MCF 10A (cell line): ENCODE results near the gene ADGRG4. TPM values are rescaled to one million over a fixed set of nuclear protein-coding genes. Genes with fewer than 3 reads are reported as not detected.

ENCODE experiments used
- BruUV-seq: library from RNA; stranded (reverse); fragments of 400-500 nt; replicated peaks from 2 replicates; lab custom pipeline; 2021; lab: Mats Ljungman, UMichigan
- CTCF ChIA-PET: fragments of 300-600 bp; sonication (Branson Sonifier 250); formaldehyde crosslinking; extraction: SDS; loops from one replicate; lab custom pipeline; 2021; ENCODE audit warnings: antibody characterized with exemption, inconsistent platforms; lab: Yijun Ruan, JAX
- POLR2A ChIA-PET: fragments of 300-600, 350-650 bp; sonication (Branson Sonifier 250); formaldehyde crosslinking; extraction: SDS; loops from one replicate; lab custom pipeline; 2020; ENCODE audit warnings: antibody characterized with exemption, inconsistent platforms; lab: Yijun Ruan, JAX
- DNase-seq: peaks from one replicate; pipeline ENCODE4 v3.0.0-alpha.2; 2018; ENCODE audit not compliant: unreplicated experiment
- H3K27ac Mint-ChIP-seq: one replicate; pipeline ENCODE4 v1.8.0; 2022; ENCODE audit warnings: mild to moderate bottlenecking, low read depth, mixed read lengths; ENCODE audit not compliant: unreplicated experiment
- H3K27me3 Mint-ChIP-seq: one replicate; pipeline ENCODE4 v1.8.0; 2022; ENCODE audit warnings: mixed read lengths; ENCODE audit not compliant: insufficient read depth, unreplicated experiment
- H3K36me3 Mint-ChIP-seq: one replicate; pipeline ENCODE4 v1.8.0; 2022; ENCODE audit warnings: mild to moderate bottlenecking, moderate library complexity, mixed read lengths; ENCODE audit not compliant: insufficient read depth, unreplicated experiment
- H3K4me1 Mint-ChIP-seq: one replicate; pipeline ENCODE4 v1.8.0; 2022; ENCODE audit warnings: mixed read lengths; ENCODE audit not compliant: insufficient read depth, unreplicated experiment
- H3K4me3 Mint-ChIP-seq: one replicate; pipeline ENCODE4 v1.8.0; 2022; ENCODE audit warnings: mild to moderate bottlenecking, moderate library complexity, mixed read lengths; ENCODE audit not compliant: unreplicated experiment
- H3K9me3 Mint-ChIP-seq: one replicate; pipeline ENCODE4 v1.8.0; 2022; ENCODE audit warnings: mixed read lengths; ENCODE audit not compliant: unreplicated experiment
- intact Hi-C: fragments of 100-400 bp; cut with micrococcal nuclease; formaldehyde crosslinking; loops from 2 replicates; pipeline ENCODE4 v1.14.1; 2022
- total RNA-seq: library from RNA; stranded (reverse); gene quantifications from 2 replicates; pipeline ENCODE4 v1.2.3, GENCODE V29; 2022
- TF ChIP-seq, protein P1 (sequence below): fragments of 200-600 bp; IDR thresholded peaks from one replicate; pipeline ENCODE4 v1.8.0; 2022; ENCODE audit warnings: antibody characterized with exemption, mild to moderate bottlenecking; ENCODE audit not compliant: unreplicated experiment

Gene ADGRG4
- total RNA-seq, 1 experiment from 2014 or later: not detected

GRCh38 chrX:136405126-136405525 is 104.4 kb downstream of the ADGRG4 start:
- Mint-ChIP-seq H3K9me3 (no peaks in the 10 kb centered on the region), H3K4me1 (no peaks in the 10 kb centered on the region), H3K4me3 (no peak overlapping the region), H3K27ac (no peak overlapping the region), H3K36me3 (no peaks in the 10 kb centered on the region), H3K27me3 (peaks cover 73% of the 10 kb centered on the region)
- CTCF ChIA-PET: no interaction called here
- intact Hi-C loops: no loop called here
- BruUV-seq: no TSS peak
- TF ChIP-seq, protein P1, sequence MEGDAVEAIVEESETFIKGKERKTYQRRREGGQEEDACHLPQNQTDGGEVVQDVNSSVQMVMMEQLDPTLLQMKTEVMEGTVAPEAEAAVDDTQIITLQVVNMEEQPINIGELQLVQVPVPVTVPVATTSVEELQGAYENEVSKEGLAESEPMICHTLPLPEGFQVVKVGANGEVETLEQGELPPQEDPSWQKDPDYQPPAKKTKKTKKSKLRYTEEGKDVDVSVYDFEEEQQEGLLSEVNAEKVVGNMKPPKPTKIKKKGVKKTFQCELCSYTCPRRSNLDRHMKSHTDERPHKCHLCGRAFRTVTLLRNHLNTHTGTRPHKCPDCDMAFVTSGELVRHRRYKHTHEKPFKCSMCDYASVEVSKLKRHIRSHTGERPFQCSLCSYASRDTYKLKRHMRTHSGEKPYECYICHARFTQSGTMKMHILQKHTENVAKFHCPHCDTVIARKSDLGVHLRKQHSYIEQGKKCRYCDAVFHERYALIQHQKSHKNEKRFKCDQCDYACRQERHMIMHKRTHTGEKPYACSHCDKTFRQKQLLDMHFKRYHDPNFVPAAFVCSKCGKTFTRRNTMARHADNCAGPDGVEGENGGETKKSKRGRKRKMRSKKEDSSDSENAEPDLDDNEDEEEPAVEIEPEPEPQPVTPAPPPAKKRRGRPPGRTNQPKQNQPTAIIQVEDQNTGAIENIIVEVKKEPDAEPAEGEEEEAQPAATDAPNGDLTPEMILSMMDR: no peak
- POLR2A ChIA-PET: interaction anchor here (0.7 kb wide), 1 partner anchor 16 kb away, joined by 3 read pairs; no protein-coding TSS in a partner anchor
- DNase-seq: no peak

DNA sequence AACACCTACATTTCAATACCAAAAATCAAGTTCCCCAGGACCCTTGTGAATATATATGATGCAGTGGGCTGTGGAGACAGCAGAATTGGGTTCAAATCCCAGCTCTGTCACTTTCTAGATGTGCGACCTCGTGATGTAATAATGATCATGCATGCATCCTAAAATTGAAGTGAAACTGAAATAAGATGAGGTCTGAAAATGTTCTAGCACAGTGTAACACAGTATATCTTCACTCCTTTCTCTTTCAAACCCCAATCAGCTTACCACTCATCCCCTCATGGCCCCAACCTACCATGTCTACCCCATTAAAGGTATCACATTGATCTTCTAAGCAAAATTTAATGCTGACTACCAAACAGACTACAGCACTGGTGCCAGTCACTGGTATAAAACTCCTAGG is 117.0 kb downstream of the ADGRG4 start:
- POLR2A ChIA-PET: no interaction called here
- H3K36me3 Mint-ChIP-seq: no peaks in the 10 kb centered on the region
- DNase-seq: no peak
- no peaks in the 10 kb centered on the region for H3K9me3 Mint-ChIP-seq
- TF ChIP-seq, protein P1: no peak
- CTCF ChIA-PET: interaction anchor here (1.6 kb wide), 1 partner anchor 17 kb away, joined by 3 read pairs; no protein-coding TSS in a partner anchor
- BruUV-seq: no TSS peak
- no peak overlapping the region for H3K4me3 Mint-ChIP-seq
- H3K4me1 Mint-ChIP-seq: no peaks in the 10 kb centered on the region
- intact Hi-C loops: no loop called here
- no peak overlapping the region for H3K27ac Mint-ChIP-seq
- H3K27me3 Mint-ChIP-seq: peaks cover 24% of the 10 kb centered on the region

DNA sequence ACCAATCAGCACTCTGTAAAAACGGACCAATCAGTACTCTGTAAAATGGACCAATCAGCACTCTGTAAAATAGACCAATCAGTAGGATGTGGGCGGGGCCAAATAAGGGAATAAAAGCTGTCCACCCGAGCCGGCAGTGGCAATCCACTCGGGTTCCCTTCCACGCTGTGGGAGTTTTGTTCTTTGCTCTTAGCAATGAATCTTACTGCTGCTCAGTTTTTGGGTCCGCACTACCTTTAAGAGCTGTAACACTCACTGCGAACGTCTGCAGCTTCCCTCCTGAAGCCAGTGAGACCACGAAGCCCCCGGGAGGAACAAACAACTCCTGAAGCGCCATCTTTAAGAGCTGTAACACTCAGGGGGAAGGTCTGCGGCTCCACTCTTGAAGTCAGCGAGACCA is 120.6 kb downstream of the ADGRG4 start:
- CTCF ChIA-PET: interaction anchor here (0.7 kb wide), 1 partner anchor 516 kb away, joined by 3 read pairs; no protein-coding TSS in a partner anchor
- Mint-ChIP-seq H3K27ac (no peak overlapping the region), H3K4me3 (no peak overlapping the region), H3K4me1 (no peaks in the 10 kb centered on the region), H3K9me3 (no peaks in the 10 kb centered on the region), H3K36me3 (no peaks in the 10 kb centered on the region), H3K27me3 (peaks cover 40% of the 10 kb centered on the region)
- TF ChIP-seq, protein P1: no peak
- no TSS peak for BruUV-seq
- intact Hi-C loops: no loop called here
- no peak for DNase-seq
- POLR2A ChIA-PET: interaction anchor here (0.6 kb wide), 1 partner anchor 16 kb away, joined by 3 read pairs; no protein-coding TSS in a partner anchor

DNA sequence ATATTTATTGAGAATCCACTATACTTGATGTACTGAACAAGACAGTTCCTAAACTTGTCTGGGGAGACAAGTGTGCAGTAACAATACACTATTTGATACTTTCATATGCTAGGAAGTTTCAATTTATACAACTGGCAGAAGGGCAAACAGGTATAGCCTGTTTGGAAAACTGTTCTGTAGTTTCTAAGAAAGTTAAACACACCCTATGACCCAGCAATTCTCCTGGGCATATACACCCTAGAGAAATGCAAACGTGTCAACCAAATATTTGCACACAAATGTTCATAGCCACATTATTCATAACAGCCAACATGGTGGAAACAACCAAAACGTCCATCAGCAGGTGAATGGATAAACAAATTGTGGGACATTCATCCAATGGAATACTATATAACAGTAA is 123.0 kb downstream of the ADGRG4 start:
- Mint-ChIP-seq H3K27me3 (peaks cover 35% of the 10 kb centered on the region), H3K9me3 (no peaks in the 10 kb centered on the region), H3K27ac (no peak overlapping the region), H3K36me3 (no peaks in the 10 kb centered on the region), H3K4me3 (no peak overlapping the region), H3K4me1 (no peaks in the 10 kb centered on the region)
- no peak for DNase-seq
- CTCF ChIA-PET: no interaction called here
- BruUV-seq: no TSS peak
- intact Hi-C loops: no loop called here
- TF ChIP-seq, protein P1: no peak
- POLR2A ChIA-PET: no interaction called here
